ENCODE results near the gene RASSF5.

DNA sequence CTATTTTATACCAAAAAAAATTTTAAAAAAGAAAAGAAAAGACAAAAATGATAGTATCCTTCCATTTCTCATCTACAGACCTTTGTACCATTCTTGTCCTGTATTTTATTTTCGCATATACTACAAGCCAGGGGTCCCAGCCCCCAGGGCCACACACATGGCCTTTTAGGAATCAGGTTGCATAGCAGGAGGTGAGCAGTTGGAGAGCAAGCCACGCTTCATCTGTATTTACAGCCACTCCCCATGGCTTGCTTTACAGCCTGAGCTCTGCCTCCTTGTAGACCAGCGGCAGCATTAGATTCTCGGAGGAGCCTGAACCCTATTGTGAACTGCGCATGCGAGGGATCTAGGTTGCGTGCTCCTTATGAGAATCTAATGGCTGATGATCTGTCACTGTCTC, 39.8 kb downstream of the RASSF5 start:
- no peak for TF ChIP-seq FOS (IDR thresholded peaks at IDR 0.05; ENCODE audit: borderline replicate concordance, extremely low read depth, insufficient read length)
- TF ChIP-seq, protein P1, sequence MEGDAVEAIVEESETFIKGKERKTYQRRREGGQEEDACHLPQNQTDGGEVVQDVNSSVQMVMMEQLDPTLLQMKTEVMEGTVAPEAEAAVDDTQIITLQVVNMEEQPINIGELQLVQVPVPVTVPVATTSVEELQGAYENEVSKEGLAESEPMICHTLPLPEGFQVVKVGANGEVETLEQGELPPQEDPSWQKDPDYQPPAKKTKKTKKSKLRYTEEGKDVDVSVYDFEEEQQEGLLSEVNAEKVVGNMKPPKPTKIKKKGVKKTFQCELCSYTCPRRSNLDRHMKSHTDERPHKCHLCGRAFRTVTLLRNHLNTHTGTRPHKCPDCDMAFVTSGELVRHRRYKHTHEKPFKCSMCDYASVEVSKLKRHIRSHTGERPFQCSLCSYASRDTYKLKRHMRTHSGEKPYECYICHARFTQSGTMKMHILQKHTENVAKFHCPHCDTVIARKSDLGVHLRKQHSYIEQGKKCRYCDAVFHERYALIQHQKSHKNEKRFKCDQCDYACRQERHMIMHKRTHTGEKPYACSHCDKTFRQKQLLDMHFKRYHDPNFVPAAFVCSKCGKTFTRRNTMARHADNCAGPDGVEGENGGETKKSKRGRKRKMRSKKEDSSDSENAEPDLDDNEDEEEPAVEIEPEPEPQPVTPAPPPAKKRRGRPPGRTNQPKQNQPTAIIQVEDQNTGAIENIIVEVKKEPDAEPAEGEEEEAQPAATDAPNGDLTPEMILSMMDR (IDR thresholded peaks at IDR 0.05 in 2 of 3, conservative IDR thresholded peaks at IDR 0.05 in 1 of 3; ENCODE audit: control insufficient read depth in 2 of 3, extremely low read depth in 1 of 3, insufficient read depth in 1 of 3, low read depth in 3 of 3, low read length in 3 of 3): no peak
- TF ChIP-seq, protein P2, sequence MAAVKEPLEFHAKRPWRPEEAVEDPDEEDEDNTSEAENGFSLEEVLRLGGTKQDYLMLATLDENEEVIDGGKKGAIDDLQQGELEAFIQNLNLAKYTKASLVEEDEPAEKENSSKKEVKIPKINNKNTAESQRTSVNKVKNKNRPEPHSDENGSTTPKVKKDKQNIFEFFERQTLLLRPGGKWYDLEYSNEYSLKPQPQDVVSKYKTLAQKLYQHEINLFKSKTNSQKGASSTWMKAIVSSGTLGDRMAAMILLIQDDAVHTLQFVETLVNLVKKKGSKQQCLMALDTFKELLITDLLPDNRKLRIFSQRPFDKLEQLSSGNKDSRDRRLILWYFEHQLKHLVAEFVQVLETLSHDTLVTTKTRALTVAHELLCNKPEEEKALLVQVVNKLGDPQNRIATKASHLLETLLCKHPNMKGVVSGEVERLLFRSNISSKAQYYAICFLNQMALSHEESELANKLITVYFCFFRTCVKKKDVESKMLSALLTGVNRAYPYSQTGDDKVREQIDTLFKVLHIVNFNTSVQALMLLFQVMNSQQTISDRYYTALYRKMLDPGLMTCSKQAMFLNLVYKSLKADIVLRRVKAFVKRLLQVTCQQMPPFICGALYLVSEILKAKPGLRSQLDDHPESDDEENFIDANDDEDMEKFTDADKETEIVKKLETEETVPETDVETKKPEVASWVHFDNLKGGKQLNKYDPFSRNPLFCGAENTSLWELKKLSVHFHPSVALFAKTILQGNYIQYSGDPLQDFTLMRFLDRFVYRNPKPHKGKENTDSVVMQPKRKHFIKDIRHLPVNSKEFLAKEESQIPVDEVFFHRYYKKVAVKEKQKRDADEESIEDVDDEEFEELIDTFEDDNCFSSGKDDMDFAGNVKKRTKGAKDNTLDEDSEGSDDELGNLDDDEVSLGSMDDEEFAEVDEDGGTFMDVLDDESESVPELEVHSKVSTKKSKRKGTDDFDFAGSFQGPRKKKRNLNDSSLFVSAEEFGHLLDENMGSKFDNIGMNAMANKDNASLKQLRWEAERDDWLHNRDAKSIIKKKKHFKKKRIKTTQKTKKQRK (IDR thresholded peaks at IDR 0.05; ENCODE audit: low read depth, low read length): no peak
- TF ChIP-seq, protein P3, sequence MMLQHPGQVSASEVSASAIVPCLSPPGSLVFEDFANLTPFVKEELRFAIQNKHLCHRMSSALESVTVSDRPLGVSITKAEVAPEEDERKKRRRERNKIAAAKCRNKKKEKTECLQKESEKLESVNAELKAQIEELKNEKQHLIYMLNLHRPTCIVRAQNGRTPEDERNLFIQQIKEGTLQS (IDR thresholded peaks at IDR 0.05; ENCODE audit: borderline replicate concordance, extremely low read depth, low read depth, low read length): no peak
- no peak for TF ChIP-seq EP300 (IDR thresholded peaks at IDR 0.05; ENCODE audit: borderline replicate concordance in 1 of 2, control insufficient read depth in 1 of 2, low read depth in 2 of 2, low read length in 2 of 2)
